Common myeloid progenitor, CD34-positive (primary cell): ENCODE results near the gene CFAP20. TPM values are rescaled to one million over a fixed set of nuclear protein-coding genes. Genes with fewer than 3 reads are reported as not detected.

ENCODE experiments used
- CTCF ChIA-PET: fragments of 350-600 bp; sonication (Branson Sonifier 250); formaldehyde crosslinking; loops from one replicate; lab custom pipeline; 2021; ENCODE audit warnings: antibody characterized with exemption; lab: Charles Lee
- POLR2A ChIA-PET: fragments of 350-600 bp; sonication (Branson Sonifier 250); formaldehyde crosslinking; loops from one replicate; lab custom pipeline; 2021; ENCODE audit warnings: antibody characterized with exemption; lab: Charles Lee
- DNase-seq, 3 donors: peaks; one replicate each; pipeline versions ENCODE4 v3.0.0 to v3.0.0-alpha.2; 2013
- H3K27ac ChIP-seq, 2 experiments: 1 replicate in 1 of 2; 2 replicates in 1 of 2; pipeline ENCODE4 v1.7.0; 2013; ENCODE audit warnings: inconsistent platforms in 2 of 2, low read length in 2 of 2, mild to moderate bottlenecking in 2 of 2, low read depth in 1 of 2, moderate library complexity in 1 of 2; ENCODE audit not compliant: severe bottlenecking in 2 of 2, insufficient read depth in 1 of 2, poor library complexity in 1 of 2
- H3K27me3 ChIP-seq, 5 experiments: replicated peaks in 2 of 5; 1 replicate in 3 of 5; 2 replicates in 2 of 5; pipeline versions ENCODE4 v1.6.1 to v1.7.0; 2013; ENCODE audit warnings: low read length in 4 of 5, mild to moderate bottlenecking in 2 of 5, moderate library complexity in 2 of 5, inconsistent platforms in 1 of 5; ENCODE audit not compliant: insufficient read depth in 5 of 5, control insufficient read depth in 4 of 5
- H3K36me3 ChIP-seq, 4 experiments: 1 replicate in 2 of 4; 2 replicates in 2 of 4; pipeline versions ENCODE4 v1.6.1 to v1.7.0; 2013; ENCODE audit warnings: low read length in 3 of 4, control low read depth in 1 of 4, mild to moderate bottlenecking in 1 of 4; ENCODE audit not compliant: control insufficient read depth in 4 of 4, insufficient read depth in 4 of 4
- H3K4me1 ChIP-seq, 4 experiments: 1 replicate in 3 of 4; 2 replicates in 1 of 4; pipeline versions ENCODE4 v1.6.1 to v1.7.1; 2013; ENCODE audit warnings: low read length in 3 of 4, mild to moderate bottlenecking in 3 of 4, control low read depth in 1 of 4, inconsistent platforms in 1 of 4, moderate library complexity in 1 of 4; ENCODE audit not compliant: control insufficient read depth in 4 of 4, insufficient read depth in 4 of 4; ENCODE audit errors: control extremely low read depth in 1 of 4
- H3K4me3 ChIP-seq, 7 experiments: 1 replicate in 4 of 7; 2 replicates in 3 of 7; pipeline versions ENCODE4 v1.5.1 to v1.7.0; 2013; ENCODE audit warnings: mild to moderate bottlenecking in 7 of 7, low read length in 6 of 7, moderate library complexity in 6 of 7, inconsistent platforms in 2 of 7, low read depth in 2 of 7, control low read depth in 1 of 7; ENCODE audit not compliant: insufficient read depth in 4 of 7, control insufficient read depth in 1 of 7; ENCODE audit errors: extremely low read depth in 1 of 7
- H3K9me3 ChIP-seq, 5 experiments: 1 replicate in 4 of 5; 2 replicates in 1 of 5; pipeline versions ENCODE4 v1.6.1 to v1.7.1; 2013; ENCODE audit warnings: low read length in 4 of 5, mild to moderate bottlenecking in 2 of 5, inconsistent platforms in 1 of 5, low read depth in 1 of 5, moderate library complexity in 1 of 5; ENCODE audit not compliant: control insufficient read depth in 4 of 5, insufficient read depth in 2 of 5; ENCODE audit errors: control extremely low read depth in 1 of 5
- WGBS: methylation state at CpG from one replicate; pipeline ENCODE4 v1.1.5; 2013; ENCODE audit not compliant: insufficient coverage; 5-methylcytosine and 5-hydroxymethylcytosine counted together
- polyA plus RNA-seq: library from polyadenylated mRNA; unstranded; fragments of 120-200 nt; gene quantifications from one replicate; pipeline ENCODE4 v1.2.1, GENCODE V29; 2013

CFAP20 gene
- polyA plus RNA-seq, result 113 TPM

DNA sequence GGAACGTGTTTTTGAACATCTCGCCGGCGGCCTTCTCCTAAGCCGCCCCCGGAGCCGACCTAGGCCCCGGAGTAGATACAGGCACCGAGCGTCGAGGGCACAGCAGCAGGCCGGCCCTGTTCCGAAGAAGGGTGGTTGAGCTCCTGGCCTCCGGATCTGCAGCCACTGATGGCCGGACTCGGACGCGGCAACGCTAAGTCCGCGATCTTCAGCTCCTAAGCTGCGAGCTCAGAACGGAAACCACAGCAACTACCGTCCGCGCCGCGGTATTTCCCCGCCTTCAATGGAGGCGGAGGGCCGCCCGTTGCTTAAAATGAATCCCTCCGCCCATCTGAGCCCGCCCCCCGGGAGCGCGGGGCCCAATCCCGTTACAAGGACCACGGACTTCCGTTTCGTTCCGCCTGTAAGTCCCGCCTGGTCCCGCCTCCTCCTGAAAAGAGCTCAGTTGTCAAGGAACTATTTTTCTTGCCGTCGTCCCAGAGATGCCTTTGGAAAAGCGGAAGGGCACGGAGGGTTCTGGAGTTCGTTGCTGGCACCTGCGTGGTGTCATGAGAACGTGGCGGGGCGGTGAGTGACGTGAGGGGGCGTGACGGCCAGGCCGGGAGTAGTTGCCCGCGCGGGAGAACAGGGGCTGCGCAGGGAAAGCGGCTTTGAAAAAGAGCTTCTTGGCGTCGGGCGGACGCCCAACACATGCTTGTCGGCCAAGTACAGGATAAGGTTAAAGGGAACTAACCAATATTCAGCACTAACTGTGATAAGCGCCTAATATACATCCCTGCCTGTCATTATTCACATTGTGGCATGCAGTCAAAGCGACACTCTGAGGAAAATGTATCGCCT, at the start of gene CFAP20:
Gene CFAP20, minus strand, starts transcription at position 285 of the 840 bp plus-strand sequence. Its CDS starts 266 bp downstream, at position 19.
- Histone ChIP-seq H3K27me3 (no peaks in the 10 kb centered on the region), H3K27ac (peak within 1 kb of the TSS; percentile 88 to 92), H3K4me3 (peak within 1 kb of the TSS; percentile 70 to 98 (median 82)), H3K36me3 (peaks cover 0 to 3% (median 0%) of the 10 kb centered on the region in 4 experiments), H3K9me3 (no peaks in the 10 kb centered on the region), H3K4me1 (peaks cover 18 to 37% (median 30%) of the 10 kb centered on the region in 4 experiments)
- DNase-seq, result peak; percentile 100
- WGBS, result under 1% methylated on average over 59 of the region's 70 CpGs
- POLR2A ChIA-PET, result interaction anchor here (0.5 to 1.0 kb wide), 8 partner anchors 18 to 943 kb away, joined by 3 to 5 read pairs (median 3); partner anchors contain the start of genes CSNK2A2, PSME3IP1 and RSPRY1
- CTCF ChIA-PET, result interaction anchor here (0.9 to 2.5 kb wide), 5 partner anchors 9 to 101 kb away, joined by 3 to 8 read pairs (median 3); no protein-coding TSS in a partner anchor

GRCh38 chr16:58177353-58177710, 48.2 kb upstream of the CFAP20 start:
- peaks cover 0 to 3% (median 0%) of the 10 kb centered on the region in 4 experiments for H3K4me1 ChIP-seq
- no peaks in the 10 kb centered on the region for H3K27me3 ChIP-seq
- ChIA-PET CTCF (interaction anchor here (0.9 to 2.2 kb wide), 4 partner anchors 9 to 20 kb away, joined by 3 to 7 read pairs (median 4); no protein-coding TSS in a partner anchor), POLR2A (interaction anchor here (0.9 kb wide), 1 partner anchor 9 kb away, joined by 4 read pairs; no protein-coding TSS in a partner anchor)
- DNase-seq, result no peak
- H3K27ac ChIP-seq, result no peak overlapping the region
- 60% methylated on average over 1 of the region's 1 CpG for WGBS
- H3K36me3 ChIP-seq, result peaks cover 24 to 77% (median 55%) of the 10 kb centered on the region in 4 experiments
- H3K4me3 ChIP-seq, result no peak overlapping the region
- H3K9me3 ChIP-seq, result no peaks in the 10 kb centered on the region

DNA sequence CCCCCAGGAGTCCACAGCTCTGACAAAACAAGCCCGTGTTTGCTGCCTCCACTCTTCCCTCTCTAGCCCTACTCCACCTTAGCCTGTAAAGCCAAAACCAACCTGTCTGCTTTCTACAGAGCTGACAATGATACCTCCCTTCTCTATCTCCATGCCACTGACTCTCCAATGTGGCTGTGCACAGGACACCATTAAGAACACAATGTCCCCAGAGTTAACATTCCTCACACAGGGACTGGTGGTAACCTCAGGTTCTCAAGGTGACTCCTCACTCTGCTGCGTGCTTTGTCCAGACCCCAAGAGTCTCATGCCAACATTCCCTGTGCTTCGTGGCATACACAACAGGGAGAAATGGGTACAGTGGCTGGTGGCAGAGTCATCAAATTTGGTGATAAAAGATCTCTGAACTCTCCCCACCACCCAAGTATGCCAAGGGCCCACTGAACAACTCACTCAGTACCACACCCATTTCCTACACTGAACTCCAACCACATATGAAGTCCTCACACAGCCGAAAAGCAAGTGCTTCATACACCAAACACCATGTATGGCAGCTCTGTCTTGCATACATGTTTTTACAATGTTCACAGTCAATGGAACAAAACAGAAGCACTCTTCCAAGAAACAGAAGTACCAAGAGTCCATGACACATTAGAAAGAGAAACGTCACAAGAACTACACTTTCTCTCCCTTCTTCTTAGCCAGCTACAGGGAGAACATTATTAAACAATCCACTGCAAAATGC, 47.6 kb upstream of the CFAP20 start:
- H3K4me3 ChIP-seq, result no peak overlapping the region
- no peak for DNase-seq
- H3K4me1 ChIP-seq, result peaks cover 0 to 3% (median 0%) of the 10 kb centered on the region in 4 experiments
- H3K27ac ChIP-seq, result no peak overlapping the region
- no peaks in the 10 kb centered on the region for H3K27me3 ChIP-seq
- CTCF ChIA-PET, result interaction anchor here (0.9 to 2.2 kb wide), 5 partner anchors 9 to 20 kb away, joined by 3 to 7 read pairs (median 3); no protein-coding TSS in a partner anchor
- 93% methylated on average over 4 of the region's 5 CpGs for WGBS
- no peaks in the 10 kb centered on the region for H3K9me3 ChIP-seq
- POLR2A ChIA-PET, result no interaction called here
- peaks cover 24 to 79% (median 54%) of the 10 kb centered on the region in 4 experiments for H3K36me3 ChIP-seq

DNA sequence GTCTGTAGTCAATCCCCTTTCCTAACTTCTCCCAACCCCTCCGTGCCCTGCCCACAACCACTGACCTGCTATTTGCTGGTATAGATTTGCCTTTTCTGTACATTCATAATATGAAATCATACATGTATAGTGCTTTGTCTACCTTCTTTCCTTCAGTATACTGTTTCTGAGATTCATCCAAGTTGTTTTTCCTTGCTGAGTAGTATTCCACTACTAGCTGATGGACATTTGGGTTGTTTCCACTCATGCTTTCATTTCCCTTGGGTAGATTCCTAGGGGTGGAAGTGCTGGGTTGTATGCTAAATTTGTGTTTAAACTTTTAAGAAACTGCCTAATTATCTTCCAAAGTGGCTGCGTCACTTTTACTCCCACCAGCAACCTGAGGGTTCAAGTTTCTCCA, 41.0 kb upstream of the CFAP20 start:
- ChIA-PET CTCF (interaction anchor here (0.8 to 1.3 kb wide), 3 partner anchors 16 to 152 kb away, joined by 3 to 4 read pairs (median 3); no protein-coding TSS in a partner anchor), POLR2A (interaction anchor here (0.6 kb wide), 2 partner anchors 531 to 800 kb away, joined by 3 to 5 read pairs; no protein-coding TSS in a partner anchor)
- Histone ChIP-seq H3K36me3 (peaks cover 35 to 82% (median 61%) of the 10 kb centered on the region in 4 experiments), H3K27ac (no peak overlapping the region), H3K4me1 (no peaks in the 10 kb centered on the region), H3K27me3 (no peaks in the 10 kb centered on the region), H3K9me3 (no peaks in the 10 kb centered on the region), H3K4me3 (no peak overlapping the region)
- DNase-seq, result no peak
- no CpG with 5 or more reads among the region's 2 CpGs for WGBS

- 100% methylated on average over 2 of the region's 3 CpGs for WGBS
- H3K9me3 ChIP-seq, result no peaks in the 10 kb centered on the region
- H3K27ac ChIP-seq, result no peak overlapping the region
- H3K4me1 ChIP-seq, result no peaks in the 10 kb centered on the region
- ChIA-PET POLR2A (no interaction called here), CTCF (interaction anchor here (1.0 kb wide), 1 partner anchor 15 kb away, joined by 3 read pairs; no protein-coding TSS in a partner anchor)
- H3K4me3 ChIP-seq, result no peak overlapping the region
- no peaks in the 10 kb centered on the region for H3K27me3 ChIP-seq
- peaks cover 16 to 79% (median 62%) of the 10 kb centered on the region in 4 experiments for H3K36me3 ChIP-seq
- DNase-seq, result peak in 1 of 3 donors; percentile 5
Measured at GRCh38 chr16:58160855-58161254, 31.7 kb upstream of the CFAP20 start.

GRCh38 chr16:58158725-58159124, 29.5 kb upstream of the CFAP20 start:
- WGBS, result no CpG with 5 or more reads among the region's 3 CpGs
- no peak for DNase-seq
- H3K4me3 ChIP-seq, result no peak overlapping the region
- no peaks in the 10 kb centered on the region for H3K4me1 ChIP-seq
- no peak overlapping the region for H3K27ac ChIP-seq
- peaks cover 11 to 58% (median 44%) of the 10 kb centered on the region in 4 experiments for H3K36me3 ChIP-seq
- no peaks in the 10 kb centered on the region for H3K9me3 ChIP-seq
- ChIA-PET POLR2A (no interaction called here), CTCF (no interaction called here)
- H3K27me3 ChIP-seq, result no peaks in the 10 kb centered on the region
